ENCODE measurements around the gene SNX14. TPM values are rescaled to one million over a fixed set of nuclear protein-coding genes. Genes with fewer than 3 reads are reported as not detected.

Gene SNX14
- total RNA-seq, 1 experiment from 2014 or later, result 30.4 TPM

DNA sequence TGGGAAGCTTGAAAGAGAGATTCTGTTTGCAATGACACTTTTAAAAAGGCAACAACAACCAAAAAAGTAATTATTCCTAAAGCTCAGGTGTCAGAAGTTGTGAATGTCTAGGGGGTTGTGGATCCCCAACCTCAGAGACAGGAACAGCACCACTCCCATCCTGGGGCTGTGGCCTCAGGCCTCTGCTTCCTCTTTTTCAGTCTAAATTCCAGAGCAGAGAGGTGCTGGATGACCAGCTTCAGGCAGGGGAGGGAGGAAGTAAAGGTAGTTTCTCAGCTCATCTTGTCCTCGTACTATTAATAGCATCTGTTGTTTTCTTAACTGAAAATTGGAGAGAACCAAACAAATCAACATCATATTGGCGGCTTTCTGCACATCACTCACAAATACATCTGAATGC lies 135.5 kb downstream of the SNX14 start:
- POLR2A ChIA-PET (ENCODE audit: low non-redundant PET), result no interaction called here
- DNase-seq (ENCODE audit: low spot score), result no peak
- CTCF ChIA-PET, result interaction anchor here (1.2 kb wide), 1 partner anchor 25 kb away, joined by 5 read pairs; no protein-coding TSS in a partner anchor
- Histone ChIP-seq H3K9me3 (ENCODE audit: low read depth, low read length, poor library complexity, severe bottlenecking) (no peaks in the 10 kb centered on the region), H3K4me1 (ENCODE audit: insufficient read depth, low read length, poor library complexity, severe bottlenecking) (peaks cover 48% of the 10 kb centered on the region), H3K27ac (ENCODE audit: low read depth, low read length, poor library complexity, severe bottlenecking) (peak overlapping the region; percentile 73), H3K36me3 (ENCODE audit: insufficient read depth, low read length, poor library complexity, severe bottlenecking) (no peaks in the 10 kb centered on the region), H3K27me3 (replicated peaks; ENCODE audit: insufficient read depth, low read depth, low read length, poor library complexity) (no peaks in the 10 kb centered on the region), H3K4me3 (ENCODE audit: low read depth, low read length, poor library complexity, severe bottlenecking) (no peak overlapping the region)
- intact Hi-C loops (cut with micrococcal nuclease; ENCODE audit: unreplicated experiment), result loop anchor here (2.0 kb wide), 1 partner anchor 55 kb away; no protein-coding TSS in a partner anchor
- TF ChIP-seq EZH2 (IDR thresholded peaks at IDR 0.05; ENCODE audit: borderline replicate concordance, low read depth, low read length, poor library complexity, severe bottlenecking), result no peak
- BruUV-seq (replicated peaks), result TSS peak; percentile 75

DNA sequence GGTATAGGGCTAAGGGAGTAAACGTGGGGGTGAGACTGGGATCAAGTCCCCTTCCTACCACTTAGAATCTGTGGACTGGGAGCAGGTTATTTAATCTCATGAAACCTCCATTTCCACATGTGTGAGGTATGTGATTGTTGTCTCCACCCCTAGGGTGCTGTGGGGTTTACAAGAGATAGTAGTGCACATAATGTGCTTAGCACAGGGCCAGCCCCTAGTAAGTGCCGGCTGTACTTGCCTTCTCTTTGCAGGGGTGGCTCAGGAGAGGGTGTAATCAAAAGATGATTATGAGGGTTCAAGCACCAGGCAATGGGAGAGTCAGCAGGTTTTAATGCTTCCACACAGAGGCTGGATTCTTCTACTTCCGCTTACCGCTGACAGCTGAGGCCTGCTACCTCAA lies 136.9 kb downstream of the SNX14 start:
- no peak overlapping the region for H3K4me3 ChIP-seq (ENCODE audit: low read depth, low read length, poor library complexity, severe bottlenecking)
- no peak overlapping the region for H3K27ac ChIP-seq (ENCODE audit: low read depth, low read length, poor library complexity, severe bottlenecking)
- TF ChIP-seq, protein P1, sequence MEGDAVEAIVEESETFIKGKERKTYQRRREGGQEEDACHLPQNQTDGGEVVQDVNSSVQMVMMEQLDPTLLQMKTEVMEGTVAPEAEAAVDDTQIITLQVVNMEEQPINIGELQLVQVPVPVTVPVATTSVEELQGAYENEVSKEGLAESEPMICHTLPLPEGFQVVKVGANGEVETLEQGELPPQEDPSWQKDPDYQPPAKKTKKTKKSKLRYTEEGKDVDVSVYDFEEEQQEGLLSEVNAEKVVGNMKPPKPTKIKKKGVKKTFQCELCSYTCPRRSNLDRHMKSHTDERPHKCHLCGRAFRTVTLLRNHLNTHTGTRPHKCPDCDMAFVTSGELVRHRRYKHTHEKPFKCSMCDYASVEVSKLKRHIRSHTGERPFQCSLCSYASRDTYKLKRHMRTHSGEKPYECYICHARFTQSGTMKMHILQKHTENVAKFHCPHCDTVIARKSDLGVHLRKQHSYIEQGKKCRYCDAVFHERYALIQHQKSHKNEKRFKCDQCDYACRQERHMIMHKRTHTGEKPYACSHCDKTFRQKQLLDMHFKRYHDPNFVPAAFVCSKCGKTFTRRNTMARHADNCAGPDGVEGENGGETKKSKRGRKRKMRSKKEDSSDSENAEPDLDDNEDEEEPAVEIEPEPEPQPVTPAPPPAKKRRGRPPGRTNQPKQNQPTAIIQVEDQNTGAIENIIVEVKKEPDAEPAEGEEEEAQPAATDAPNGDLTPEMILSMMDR (conservative IDR thresholded peaks at IDR 0.05; ENCODE audit: low read depth, low read length), result no peak
- no peak for TF ChIP-seq EZH2 (IDR thresholded peaks at IDR 0.05; ENCODE audit: borderline replicate concordance, low read depth, low read length, poor library complexity, severe bottlenecking)
- DNase-seq (ENCODE audit: low spot score), result no peak
- peaks cover 43% of the 10 kb centered on the region for H3K4me1 ChIP-seq (ENCODE audit: insufficient read depth, low read length, poor library complexity, severe bottlenecking)
- CTCF ChIA-PET, result no interaction called here
- BruUV-seq (replicated peaks), result no TSS peak
- H3K9me3 ChIP-seq (ENCODE audit: low read depth, low read length, poor library complexity, severe bottlenecking), result no peaks in the 10 kb centered on the region
- H3K36me3 ChIP-seq (ENCODE audit: insufficient read depth, low read length, poor library complexity, severe bottlenecking), result no peaks in the 10 kb centered on the region
- POLR2A ChIA-PET (ENCODE audit: low non-redundant PET), result no interaction called here
- intact Hi-C loops (cut with micrococcal nuclease; ENCODE audit: unreplicated experiment), result no loop called here
- no peaks in the 10 kb centered on the region for H3K27me3 ChIP-seq (replicated peaks; ENCODE audit: insufficient read depth, low read depth, low read length, poor library complexity)

Other genes with a start within 250 kb of the SNX14 start
- 26.0 and 32.7 TPM in 2 replicates for gene NT5E, start 143.8 kb downstream of the SNX14 start, total RNA-seq (2021)
- 191 and 221 TPM in 2 replicates for gene SYNCRIP, start 49.0 kb upstream of the SNX14 start, total RNA-seq (2021)